ENCODE measurements around the gene POU6F2. TPM values are rescaled to one million over a fixed set of nuclear protein-coding genes. Genes with fewer than 3 reads are reported as not detected.

POU6F2 gene
- total RNA-seq, 2 experiments from 2014 or later = 0.12 TPM; not detected in 1

DNA sequence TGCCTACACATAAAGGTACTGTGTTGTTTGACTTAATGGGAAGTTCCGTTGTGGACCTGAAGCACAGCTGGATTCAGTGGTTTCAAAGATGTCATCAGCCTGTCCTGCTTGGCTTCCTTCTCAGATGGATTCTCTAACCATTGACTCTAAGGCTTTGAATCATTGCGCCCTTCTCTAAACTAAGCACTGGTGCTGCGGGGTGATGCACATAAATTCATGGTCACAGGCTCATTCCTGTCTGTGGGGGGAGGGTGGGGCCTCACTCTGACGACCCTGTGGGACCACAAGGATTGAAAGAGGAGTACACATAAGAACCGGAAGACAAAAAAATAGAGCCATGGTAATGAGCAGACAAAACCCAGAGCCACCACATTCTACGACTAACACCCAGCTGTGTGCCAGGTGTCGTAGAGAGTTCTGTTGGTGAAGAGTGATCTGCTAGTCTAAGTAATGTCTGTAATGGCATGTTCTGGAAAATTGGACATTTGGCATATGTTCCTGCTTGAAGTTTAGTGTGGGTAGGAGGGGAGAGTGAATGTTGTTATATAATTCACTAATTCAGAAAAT lies 491.2 kb downstream of the POU6F2 start:
- H3K4me3 Mint-ChIP-seq = no peak overlapping the region
- H3K27me3 Mint-ChIP-seq = peaks cover 17% of the 10 kb centered on the region
- H3K36me3 Mint-ChIP-seq (ENCODE audit: low read depth) = no peaks in the 10 kb centered on the region
- H3K9me3 Mint-ChIP-seq = no peaks in the 10 kb centered on the region
- CTCF ChIA-PET = no interaction called here
- POLR2A ChIA-PET = no interaction called here
- no peak for DNase-seq
- no peak overlapping the region for H3K27ac Mint-ChIP-seq
- H3K4me1 Mint-ChIP-seq = peaks cover 11% of the 10 kb centered on the region

DNA sequence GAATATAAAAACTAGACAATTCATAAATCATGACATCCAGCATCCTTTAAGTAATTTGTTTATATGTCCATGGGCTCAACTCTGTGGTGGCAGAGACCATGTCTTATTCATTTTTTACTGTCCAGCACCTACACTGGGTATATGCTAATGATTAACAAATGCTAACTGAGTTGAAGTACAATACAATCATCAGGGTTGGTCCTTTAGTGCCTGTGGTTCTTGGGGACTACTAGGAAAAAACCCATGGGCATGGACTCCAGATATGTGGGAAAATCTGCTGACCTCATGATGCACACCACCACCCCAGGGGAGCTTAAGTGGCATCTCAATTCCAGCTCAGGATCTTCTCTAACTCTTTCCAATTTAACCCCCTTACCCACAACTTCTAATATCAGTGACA lies 503.2 kb downstream of the POU6F2 start:
- Mint-ChIP-seq H3K9me3 (no peaks in the 10 kb centered on the region), H3K36me3 (ENCODE audit: low read depth) (no peaks in the 10 kb centered on the region), H3K27ac (no peak overlapping the region), H3K4me1 (no peaks in the 10 kb centered on the region), H3K4me3 (no peak overlapping the region), H3K27me3 (peaks cover 21% of the 10 kb centered on the region)
- POLR2A ChIA-PET = no interaction called here
- no peak for DNase-seq
- CTCF ChIA-PET = no interaction called here

DNA sequence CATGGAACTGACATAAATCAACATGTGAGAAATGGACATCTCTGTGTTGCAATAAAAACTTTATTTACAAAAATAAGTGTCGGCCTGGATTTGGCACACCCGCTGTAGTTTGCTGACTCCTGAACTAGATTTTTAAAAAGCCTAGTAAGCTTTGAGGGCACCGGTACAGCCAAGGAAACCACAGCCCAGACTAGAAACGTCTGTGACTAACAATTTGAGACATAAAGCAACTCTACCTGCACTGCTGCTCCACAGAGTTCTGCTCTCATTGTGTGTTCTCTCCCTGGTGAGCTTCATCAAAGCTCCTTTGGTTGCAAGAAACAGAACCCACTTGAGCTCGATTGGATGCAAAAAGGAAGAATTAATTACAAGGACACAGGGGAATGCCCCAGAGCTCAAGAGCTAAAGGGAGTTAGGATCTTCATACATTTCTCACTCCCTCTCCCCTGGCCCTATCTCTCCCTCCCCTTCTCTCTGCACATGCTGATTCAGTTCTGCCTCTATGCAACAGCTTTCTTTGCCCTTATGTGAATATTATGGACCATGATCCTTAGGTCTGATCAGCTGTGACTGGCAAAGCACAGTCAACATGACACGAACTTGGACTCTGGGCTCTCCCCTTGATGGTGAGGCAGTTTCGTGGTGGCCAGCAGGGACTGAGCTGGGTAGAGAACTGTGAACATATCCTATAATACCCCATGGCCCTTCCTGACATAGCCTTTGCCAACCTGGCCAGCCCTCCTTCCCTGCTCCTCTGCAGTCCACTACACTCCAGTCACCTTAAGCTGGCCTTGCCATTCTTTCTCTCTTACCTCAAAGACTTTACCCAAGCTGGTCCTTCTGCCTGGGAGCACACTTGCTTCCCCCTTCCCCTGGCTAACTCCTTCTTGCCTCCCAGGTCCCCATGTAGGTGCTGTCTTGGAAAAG lies 511.0 kb downstream of the POU6F2 start:
- Mint-ChIP-seq H3K36me3 (ENCODE audit: low read depth) (no peaks in the 10 kb centered on the region), H3K9me3 (no peaks in the 10 kb centered on the region), H3K4me3 (no peak overlapping the region), H3K27me3 (peaks cover 45% of the 10 kb centered on the region), H3K27ac (no peak overlapping the region), H3K4me1 (peaks cover 10% of the 10 kb centered on the region)
- CTCF ChIA-PET = interaction anchor here (1.3 kb wide), 1 partner anchor 26 kb away, joined by 3 read pairs; no protein-coding TSS in a partner anchor
- DNase-seq = no peak
- POLR2A ChIA-PET = interaction anchor here (0.5 kb wide), 1 partner anchor 493 kb away, joined by 17 read pairs; no protein-coding TSS in a partner anchor

DNA sequence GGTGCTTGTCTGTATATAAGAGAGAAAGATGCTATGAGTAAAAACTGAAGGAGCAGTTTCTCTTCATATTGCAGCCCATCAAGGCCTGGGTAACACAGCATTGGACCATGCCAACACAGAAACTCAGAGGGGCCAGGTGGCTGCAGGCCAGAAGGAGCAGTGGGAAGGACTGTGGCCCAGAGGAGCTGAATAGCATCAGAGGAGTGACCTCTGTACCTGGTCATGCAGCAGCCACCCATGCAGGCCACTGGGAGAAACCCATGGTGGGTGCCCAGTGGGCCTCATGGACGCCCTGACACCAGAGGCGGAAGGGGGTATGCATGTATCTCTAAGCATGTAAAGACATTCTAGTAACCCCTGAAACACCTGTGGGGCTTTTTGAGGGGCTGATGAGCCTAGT lies 512.6 kb downstream of the POU6F2 start:
- H3K27me3 Mint-ChIP-seq = peaks cover 43% of the 10 kb centered on the region

DNA sequence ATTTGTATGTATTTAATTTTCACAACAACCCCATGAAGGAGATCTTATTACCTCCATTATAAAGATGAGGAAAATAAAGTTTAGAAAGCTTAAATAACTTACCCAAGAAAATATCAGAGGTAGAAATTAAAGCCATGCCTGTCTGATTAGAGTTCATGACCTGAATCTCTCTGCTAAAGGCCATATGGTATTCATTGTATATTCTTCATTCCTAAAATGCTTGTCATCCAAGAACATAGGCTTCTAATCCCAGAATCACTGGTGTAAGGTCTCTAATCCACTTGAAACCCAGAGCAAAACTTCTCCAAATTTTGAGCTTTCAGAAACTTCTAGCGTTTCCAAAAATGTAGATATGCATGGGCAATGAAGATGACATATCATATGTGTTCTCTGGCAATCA lies 516.2 kb downstream of the POU6F2 start:
- H3K4me1 Mint-ChIP-seq = peaks cover 3% of the 10 kb centered on the region
- ChIA-PET POLR2A (no interaction called here), CTCF (no interaction called here)
- H3K27me3 Mint-ChIP-seq = peaks cover 21% of the 10 kb centered on the region
- H3K27ac Mint-ChIP-seq = no peak overlapping the region
- H3K4me3 Mint-ChIP-seq = no peak overlapping the region
- no peaks in the 10 kb centered on the region for H3K36me3 Mint-ChIP-seq (ENCODE audit: low read depth)
- no peak for DNase-seq
- no peaks in the 10 kb centered on the region for H3K9me3 Mint-ChIP-seq

More for the DNA sequence above, 512.6 kb downstream of the POU6F2 start:
- no peak for DNase-seq
- Mint-ChIP-seq H3K4me1 (peaks cover 10% of the 10 kb centered on the region), H3K4me3 (no peak overlapping the region), H3K36me3 (ENCODE audit: low read depth) (no peaks in the 10 kb centered on the region), H3K27ac (no peak overlapping the region), H3K9me3 (no peaks in the 10 kb centered on the region)
- ChIA-PET POLR2A (no interaction called here), CTCF (interaction anchor here (1.3 kb wide), 1 partner anchor 24 kb away, joined by 3 read pairs; no protein-coding TSS in a partner anchor)

DNA sequence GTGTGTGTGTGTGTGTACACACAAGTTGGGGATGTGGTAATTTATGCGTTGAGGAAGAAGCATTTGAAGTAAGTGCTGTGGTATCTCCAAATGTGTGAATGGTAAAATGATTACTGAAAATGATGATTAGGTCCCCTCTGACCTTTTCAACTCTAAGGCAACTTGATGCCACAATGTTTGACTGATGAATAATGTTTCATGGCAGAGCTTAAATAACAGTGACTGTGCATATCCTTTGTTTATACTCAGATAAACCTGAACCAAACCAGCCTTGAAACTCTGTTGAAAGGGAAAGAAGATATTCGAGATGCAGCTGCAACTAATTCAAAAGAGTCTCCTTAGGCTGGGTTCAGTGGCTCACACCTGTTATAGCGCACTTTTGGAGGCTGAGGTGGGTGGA lies 523.6 kb downstream of the POU6F2 start:
- CTCF ChIA-PET = interaction anchor here (0.7 kb wide), 1 partner anchor 37 kb away, joined by 3 read pairs; no protein-coding TSS in a partner anchor
- no peak overlapping the region for H3K4me3 Mint-ChIP-seq

DNA sequence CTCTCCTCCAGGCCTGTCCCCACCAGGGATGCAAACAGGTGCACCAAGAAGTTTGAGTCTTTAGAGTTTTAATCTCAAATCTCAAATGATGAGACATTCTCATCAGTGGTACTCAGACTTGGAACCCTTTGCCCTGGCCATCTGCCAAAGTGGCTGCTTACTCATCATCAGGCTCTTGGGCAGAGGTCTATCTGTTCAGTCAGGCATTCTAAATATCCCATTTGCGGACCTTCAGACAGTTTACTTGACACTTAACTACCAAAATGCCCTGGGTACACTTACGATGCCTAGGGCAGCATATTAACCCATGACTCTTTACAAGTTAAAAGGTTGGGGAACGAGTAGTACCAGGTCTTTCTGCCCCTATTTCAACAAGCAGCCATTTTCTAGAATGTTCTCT lies 527.3 kb downstream of the POU6F2 start:
- ChIA-PET POLR2A (no interaction called here), CTCF (no interaction called here)
- DNase-seq = no peak
- Mint-ChIP-seq H3K36me3 (ENCODE audit: low read depth) (no peaks in the 10 kb centered on the region), H3K4me1 (peaks cover 20% of the 10 kb centered on the region), H3K4me3 (no peak overlapping the region), H3K27me3 (peaks cover 11% of the 10 kb centered on the region), H3K27ac (no peak overlapping the region), H3K9me3 (peaks cover 1% of the 10 kb centered on the region)

More for the DNA sequence above, 523.6 kb downstream of the POU6F2 start:
- Mint-ChIP-seq H3K4me1 (no peaks in the 10 kb centered on the region), H3K36me3 (ENCODE audit: low read depth) (no peaks in the 10 kb centered on the region), H3K27me3 (peaks cover 11% of the 10 kb centered on the region), H3K27ac (no peak overlapping the region), H3K9me3 (no peaks in the 10 kb centered on the region)
- POLR2A ChIA-PET = no interaction called here
- no peak for DNase-seq

DNA sequence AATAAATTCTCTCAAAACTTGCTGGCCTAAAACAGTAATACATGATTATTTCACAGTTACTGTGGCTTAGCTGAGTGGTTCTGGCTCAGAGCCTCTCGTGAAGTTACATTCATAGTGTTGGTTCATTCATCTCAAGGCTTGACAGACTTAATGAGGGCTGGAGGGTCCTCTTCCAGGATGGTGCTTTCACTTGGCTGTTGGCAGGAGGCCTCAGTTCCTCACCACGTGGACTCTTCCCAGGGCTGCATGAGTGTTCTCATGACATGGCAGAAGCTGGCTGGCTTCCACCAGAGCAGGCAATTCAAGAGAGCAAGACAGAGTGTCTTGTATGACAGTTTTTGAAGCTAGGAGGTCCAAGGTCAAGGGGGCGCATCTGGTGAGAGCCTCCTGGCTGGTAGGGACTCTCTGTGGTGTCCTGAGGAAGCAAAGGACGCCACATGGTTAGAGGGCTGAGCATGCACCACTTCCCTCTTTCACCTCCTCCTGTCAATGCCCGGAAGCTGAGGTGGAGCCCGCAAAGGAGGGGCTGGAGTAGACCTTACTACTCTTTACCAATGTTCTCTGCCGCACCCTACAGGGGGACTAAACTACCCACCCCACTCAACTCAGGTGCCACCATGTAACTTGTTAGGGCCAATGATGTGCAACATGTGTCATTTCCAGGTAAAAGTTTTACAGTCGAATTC lies 530.3 kb downstream of the POU6F2 start:
- peak; percentile 26 for DNase-seq
- Mint-ChIP-seq H3K4me1 (peaks cover 25% of the 10 kb centered on the region), H3K9me3 (peaks cover 7% of the 10 kb centered on the region), H3K4me3 (no peak overlapping the region), H3K36me3 (ENCODE audit: low read depth) (no peaks in the 10 kb centered on the region), H3K27me3 (peaks cover 3% of the 10 kb centered on the region), H3K27ac (no peak overlapping the region)
- CTCF ChIA-PET = no interaction called here
- POLR2A ChIA-PET = no interaction called here

DNA sequence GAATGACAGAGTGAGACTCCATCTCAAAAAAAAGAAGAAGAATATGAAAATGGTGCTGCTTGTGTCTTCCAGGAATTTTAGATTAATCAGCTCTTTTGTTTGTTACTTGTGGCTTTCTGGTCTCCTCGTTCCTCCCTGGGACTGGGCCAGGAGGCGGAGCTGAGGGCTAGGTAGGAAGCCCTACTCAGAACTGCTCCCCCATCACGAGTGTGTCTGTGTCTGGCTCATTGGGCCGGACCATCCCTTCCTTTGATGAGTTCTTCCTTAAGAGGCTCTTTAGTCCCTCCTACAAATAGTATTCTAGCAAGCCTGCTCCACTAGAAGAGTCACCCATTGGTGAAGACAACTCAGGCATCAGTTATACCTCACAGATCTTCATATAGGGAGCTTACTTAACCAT lies 531.7 kb downstream of the POU6F2 start:
- DNase-seq = no peak
- ChIA-PET POLR2A (no interaction called here), CTCF (no interaction called here)
- no peaks in the 10 kb centered on the region for H3K36me3 Mint-ChIP-seq (ENCODE audit: low read depth)
- H3K27me3 Mint-ChIP-seq = peaks cover 3% of the 10 kb centered on the region
- H3K27ac Mint-ChIP-seq = no peak overlapping the region
- no peak overlapping the region for H3K4me3 Mint-ChIP-seq
- H3K9me3 Mint-ChIP-seq = peaks cover 7% of the 10 kb centered on the region
- peaks cover 25% of the 10 kb centered on the region for H3K4me1 Mint-ChIP-seq

DNA sequence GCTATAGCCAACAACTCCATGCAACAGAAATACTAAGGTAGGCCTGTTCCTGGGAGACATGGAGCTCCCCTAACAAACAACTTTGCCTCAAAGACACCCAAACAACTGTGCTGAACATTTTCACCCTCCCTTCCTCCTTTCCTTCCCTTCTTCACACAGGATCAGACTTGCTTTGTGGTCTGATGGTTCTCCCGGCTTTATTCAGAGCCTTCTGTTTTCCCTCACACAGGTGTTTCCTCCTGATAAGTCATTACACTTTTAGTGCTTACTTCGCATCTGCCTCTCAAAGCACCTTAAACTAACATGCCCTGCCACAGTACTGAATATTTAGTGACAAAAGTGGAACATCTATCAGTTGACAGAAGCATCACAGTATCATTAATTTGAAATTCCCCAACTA lies 532.2 kb downstream of the POU6F2 start:
- peaks cover 7% of the 10 kb centered on the region for H3K9me3 Mint-ChIP-seq
- H3K36me3 Mint-ChIP-seq (ENCODE audit: low read depth) = no peaks in the 10 kb centered on the region
- peaks cover 5% of the 10 kb centered on the region for H3K27me3 Mint-ChIP-seq
- H3K4me1 Mint-ChIP-seq = peaks cover 25% of the 10 kb centered on the region
- ChIA-PET CTCF (no interaction called here), POLR2A (no interaction called here)
- no peak overlapping the region for H3K4me3 Mint-ChIP-seq
- no peak for DNase-seq
- no peak overlapping the region for H3K27ac Mint-ChIP-seq

DNA sequence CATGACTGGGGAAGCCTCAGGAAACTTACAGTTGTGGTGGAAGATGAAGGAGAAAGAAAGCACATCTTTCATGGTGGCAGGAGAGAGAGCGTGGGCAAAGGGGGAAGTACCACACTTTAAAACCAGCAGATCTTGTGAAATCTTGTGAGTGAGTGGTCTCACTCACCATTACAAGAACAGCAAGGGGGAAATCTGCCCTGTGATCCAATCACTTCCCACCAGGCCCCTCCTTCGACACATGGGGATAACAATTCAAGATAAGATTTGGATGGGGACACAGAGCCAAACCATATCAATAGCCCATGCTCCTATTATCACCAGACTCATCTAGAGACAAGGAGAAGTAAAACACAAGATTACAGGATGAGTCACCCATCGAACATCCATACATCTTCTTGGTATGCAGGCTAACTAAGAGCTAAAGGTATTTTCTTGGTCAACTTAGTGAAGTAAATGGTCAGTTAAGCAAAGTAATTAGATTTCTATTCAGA lies 533.2 kb downstream of the POU6F2 start:
- Mint-ChIP-seq H3K4me3 (no peak overlapping the region), H3K27ac (no peak overlapping the region), H3K36me3 (ENCODE audit: low read depth) (no peaks in the 10 kb centered on the region), H3K9me3 (peaks cover 7% of the 10 kb centered on the region), H3K27me3 (peaks cover 7% of the 10 kb centered on the region), H3K4me1 (peaks cover 25% of the 10 kb centered on the region)
- POLR2A ChIA-PET = no interaction called here
- DNase-seq = no peak
- CTCF ChIA-PET = no interaction called here

DNA sequence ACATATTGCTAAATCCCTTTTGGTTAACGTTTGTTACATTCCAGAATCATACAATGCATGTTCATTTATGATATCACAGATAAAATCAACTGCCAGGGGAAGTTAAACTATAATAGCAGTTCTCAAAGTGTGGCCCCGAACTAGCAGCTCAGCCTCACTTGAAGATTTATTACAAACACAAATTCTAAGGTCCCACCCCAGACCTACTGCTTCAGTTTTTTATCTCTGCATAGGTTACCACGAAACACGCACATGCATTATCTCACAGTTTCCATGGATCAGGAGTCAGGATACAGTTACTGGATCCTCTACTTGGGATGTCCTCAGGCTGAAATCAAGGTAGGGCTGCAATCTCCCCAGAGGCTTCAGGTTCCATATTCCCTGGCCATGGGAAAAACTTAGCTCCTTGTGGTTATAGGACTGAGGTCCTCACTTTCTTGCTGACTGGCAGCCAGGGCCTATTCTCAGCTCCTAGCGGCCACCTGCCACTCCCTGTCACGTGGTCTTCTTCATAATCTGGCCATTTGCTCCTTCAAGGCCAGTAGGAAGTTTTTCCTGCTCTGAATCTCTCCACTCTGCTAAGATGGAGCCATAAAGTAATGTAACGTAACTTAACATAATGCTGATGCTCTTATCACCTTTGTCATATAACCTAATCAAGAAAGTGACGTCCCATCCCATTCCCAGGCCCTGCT lies 538.0 kb downstream of the POU6F2 start:
- CTCF ChIA-PET = no interaction called here
- H3K36me3 Mint-ChIP-seq (ENCODE audit: low read depth) = no peaks in the 10 kb centered on the region

More for the DNA sequence above, 538.0 kb downstream of the POU6F2 start:
- H3K27me3 Mint-ChIP-seq = peaks cover 13% of the 10 kb centered on the region
- H3K4me3 Mint-ChIP-seq = no peak overlapping the region
- no peak overlapping the region for H3K27ac Mint-ChIP-seq
- H3K9me3 Mint-ChIP-seq = peaks cover 1% of the 10 kb centered on the region
- no peak for DNase-seq
- peaks cover 3% of the 10 kb centered on the region for H3K4me1 Mint-ChIP-seq
- POLR2A ChIA-PET = no interaction called here
